Measurements from ENCODE around the gene EZR. TPM values are rescaled to one million over a fixed set of nuclear protein-coding genes. Genes with fewer than 3 reads are reported as not detected.

The EZR gene
- total and polyA plus RNA-seq, 2 of the 8 experiments (the other 6 are each of a cell fraction or from before 2014, with no cell fraction given), result 122 to 286 TPM

- CTCF ChIA-PET (ENCODE audit: partially characterized antibody), result interaction anchor here (1.0 to 6.8 kb wide), 3 partner anchors 68 to 186 kb away, joined by 5 to 54 read pairs (median 6); no protein-coding TSS in a partner anchor
- Histone ChIP-seq H4K20me1 (replicated peaks in 1 of 2; ENCODE audit: control insufficient read depth in 1 of 2, insufficient read depth in 2 of 2, low read length in 2 of 2) (peaks cover 7 to 20% of the 10 kb centered on the region in 2 experiments), H3K23ac (ENCODE audit: insufficient read length) (no peak overlapping the region), H2BK5ac (ENCODE audit: low read depth, low read length) (0 out of 2 replicates have a peak overlapping the region, but pooled peaks have one; percentile 8), H3K4me1 (replicated peaks in 1 of 4; ENCODE audit: control insufficient read depth in 3 of 4, insufficient read depth in 4 of 4, low read length in 3 of 4) (no peaks in the 10 kb centered on the region; a peak in 1 of 7 replicates), H2AFZ (ENCODE audit: low read length) (no peak overlapping the region), H4K91ac (replicated peaks; ENCODE audit: insufficient read length, low read length) (no peak overlapping the region), H4K8ac (ENCODE audit: extremely low read depth, insufficient read depth, low read length) (peak overlapping the region; percentile 11; the same call in 1 of the 2 replicates), H3K4ac (replicated peaks; ENCODE audit: insufficient read length, low read depth, low read length) (no peak overlapping the region), H3K36me3 (ENCODE audit: control insufficient read depth in 2 of 4, insufficient read depth in 4 of 4, low read length in 3 of 4) (peaks cover 38 to 81% (median 61%) of the 10 kb centered on the region in 4 experiments), H3K27me3 (replicated peaks in 1 of 4; ENCODE audit: control insufficient read depth in 3 of 4, extremely low read depth in 1 of 4, insufficient read depth in 3 of 4, low read length in 3 of 4) (no peaks in the 10 kb centered on the region), H2BK120ac (replicated peaks; ENCODE audit: low read depth, low read length) (no peak overlapping the region), H3K9ac (replicated peaks in 1 of 4; ENCODE audit: extremely low read depth in 1 of 4, low read depth in 3 of 4, low read length in 3 of 4) (no peak overlapping the region; a peak in 1 of 7 replicates), H2BK15ac (ENCODE audit: low read length) (no peak overlapping the region), H3K18ac (ENCODE audit: extremely low read depth, low read length) (no peak overlapping the region), H2BK12ac (ENCODE audit: low read depth, low read length) (no peak overlapping the region), H3K79me1 (ENCODE audit: low read depth, low read length) (peaks cover 10% of the 10 kb centered on the region; the same call in 1 of the 2 replicates), H2AK5ac (ENCODE audit: low read depth, low read length) (no peak overlapping the region), H3K23me2 (ENCODE audit: low read depth, low read length) (no peaks in the 10 kb centered on the region), H3K56ac (replicated peaks; ENCODE audit: insufficient read length, low read depth, low read length) (no peak overlapping the region), H3K79me2 (ENCODE audit: control insufficient read depth in 1 of 2, insufficient read depth in 2 of 2, low read length in 2 of 2) (peaks cover 0 to 85% of the 10 kb centered on the region in 2 experiments; a peak in 3 of 4 replicates), H3K4me2 (ENCODE audit: insufficient read depth in 1 of 2, low read depth in 2 of 2, low read length in 2 of 2) (no peak overlapping the region), H3K14ac (ENCODE audit: insufficient read length) (no peak overlapping the region), H2BK20ac (ENCODE audit: low read length) (no peak overlapping the region), H3K27ac (ENCODE audit: low read depth, low read length) (no peak overlapping the region), H4K5ac (ENCODE audit: insufficient read length, low read depth, low read length) (no peak overlapping the region), H3K4me3 (ENCODE audit: extremely low read depth in 1 of 4, insufficient read depth in 2 of 4, low read depth in 3 of 4, low read length in 4 of 4) (no peak overlapping the region), H3K9me3 (ENCODE audit: insufficient read depth in 2 of 2, low read depth in 1 of 2, low read length in 1 of 2) (no peaks in the 10 kb centered on the region)
- FAIRE-seq (no peak), DNase-seq (ENCODE audit: low read depth in 1 of 2, low spot score in 2 of 2) (no peak)
- TF ChIP-seq TAF7 (optimal IDR thresholded peaks at IDR 0.05; ENCODE audit: borderline replicate concordance, low read depth, low read length) (no peak), ZNF274 (IDR thresholded peaks at IDR 0.05; ENCODE audit: borderline replicate concordance, extremely low read depth, low read length) (no peak), CHD2 (IDR thresholded peaks at IDR 0.05; ENCODE audit: low read length) (no peak)
- WGBS, 2 experiments (ENCODE audit: extremely low coverage in 1 of 2, insufficient coverage in 1 of 2, insufficient read length in 1 of 2, insufficient replicate concordance in 2 of 2, low coverage in 1 of 2, low lambda C conversion rate in 2 of 2, missing lambda C conversion rate in 1 of 2), result 81% methylated on average over 6 of the region's 6 CpGs; no CpG with 5 or more reads in 1 of the 2 experiments
- POLR2A ChIA-PET (ENCODE audit: partially characterized antibody), result interaction anchor here (0.5 to 1.9 kb wide), 3 partner anchors 23 to 203 kb away, joined by 3 to 6 read pairs (median 4); no protein-coding TSS in a partner anchor
These were observed 31.8 kb downstream of the EZR start for GRCh38 chr6:158787395-158787794.
